ENCODE measurements around the gene MIA2.
A peak's percentile ranks its signal among the peaks of the same experiment; 100 is the strongest.

The MIA2 gene

GRCh38 chr14:39364509-39364908 lies 130.8 kb downstream of the MIA2 start:
- Histone ChIP-seq H3K27me3 (replicated peaks) (no peaks in the 10 kb centered on the region), H3K36me3 (replicated peaks) (no peaks in the 10 kb centered on the region), H3K4me3 (ENCODE audit: low read depth, low read length) (no peak overlapping the region), H3K27ac (no peak overlapping the region)
- TF ChIP-seq CTCF (IDR thresholded peaks at IDR 0.05; ENCODE audit: low read depth, low read length, missing control alignments) = no peak
- no peak for DNase-seq
- in situ Hi-C loops (cut with HindIII; ENCODE audit: low pct_ligation_motif_present, low sequenced_read_pairs) = no loop called here

GRCh38 chr14:39365354-39365753 lies 131.6 kb downstream of the MIA2 start:
- in situ Hi-C loops (cut with HindIII; ENCODE audit: low pct_ligation_motif_present, low sequenced_read_pairs) = no loop called here
- no peaks in the 10 kb centered on the region for H3K36me3 ChIP-seq (replicated peaks)
- H3K4me3 ChIP-seq (ENCODE audit: low read depth, low read length) = no peak overlapping the region
- H3K27ac ChIP-seq = no peak overlapping the region
- no peak for DNase-seq
- no peaks in the 10 kb centered on the region for H3K27me3 ChIP-seq (replicated peaks)
- no peak for TF ChIP-seq CTCF (IDR thresholded peaks at IDR 0.05; ENCODE audit: low read depth, low read length, missing control alignments)

DNA sequence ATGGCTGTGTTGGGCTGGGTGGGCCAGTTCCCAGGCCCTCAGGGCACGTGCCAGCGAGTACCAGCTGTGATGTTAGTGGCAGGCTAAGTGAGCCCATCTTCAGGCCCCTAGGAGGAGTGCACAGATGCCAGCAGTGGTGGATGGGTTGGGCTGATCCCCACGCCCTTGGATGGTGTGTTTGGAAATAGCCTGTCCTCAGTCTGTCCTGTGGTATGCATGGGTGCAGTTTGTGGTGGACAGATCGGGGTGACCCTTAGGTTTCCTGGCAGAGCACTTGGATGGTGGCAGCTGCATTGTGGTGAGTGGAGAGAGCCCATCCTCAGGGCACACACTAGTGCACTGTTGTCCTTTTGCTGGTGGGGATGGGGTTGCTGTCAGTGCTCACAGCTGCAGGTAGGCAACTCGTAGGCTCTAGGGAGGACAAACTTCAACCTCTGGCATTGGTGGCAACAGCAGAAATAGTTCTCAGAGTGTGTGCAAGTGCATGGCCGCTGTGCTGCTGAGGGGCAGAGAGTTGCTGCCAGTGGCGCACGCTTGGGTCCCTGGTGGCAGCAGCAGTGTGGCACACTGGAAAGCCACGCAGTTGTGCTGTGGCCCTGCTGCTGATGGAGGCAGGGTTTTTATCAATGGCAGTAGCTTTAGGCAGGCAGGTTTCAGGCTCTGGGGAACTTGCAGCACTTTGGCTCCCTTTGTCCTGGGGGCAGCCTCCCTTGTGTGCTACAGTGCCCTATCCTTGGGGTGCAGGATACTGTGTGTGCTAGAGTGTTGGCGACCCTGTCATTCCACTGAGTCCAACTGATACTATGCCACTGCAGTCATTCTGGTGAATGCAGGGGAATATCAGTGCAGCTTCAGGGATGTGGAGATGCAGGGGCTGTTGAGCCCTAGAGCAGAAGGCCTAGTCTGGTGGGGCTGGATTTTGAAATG lies 133.0 kb downstream of the MIA2 start:
- no peak overlapping the region for H3K4me3 ChIP-seq (ENCODE audit: low read depth, low read length)
- no peak for TF ChIP-seq CTCF (IDR thresholded peaks at IDR 0.05; ENCODE audit: low read depth, low read length, missing control alignments)
- H3K27me3 ChIP-seq (replicated peaks) = no peaks in the 10 kb centered on the region
- in situ Hi-C loops (cut with HindIII; ENCODE audit: low pct_ligation_motif_present, low sequenced_read_pairs) = no loop called here
- no peak for DNase-seq
- H3K27ac ChIP-seq = no peak overlapping the region
- H3K36me3 ChIP-seq (replicated peaks) = no peaks in the 10 kb centered on the region

GRCh38 chr14:39367387-39367751 lies 133.7 kb downstream of the MIA2 start:
- Histone ChIP-seq H3K4me3 (ENCODE audit: low read depth, low read length) (no peak overlapping the region), H3K27ac (no peak overlapping the region), H3K36me3 (replicated peaks) (no peaks in the 10 kb centered on the region), H3K27me3 (replicated peaks) (no peaks in the 10 kb centered on the region)
- DNase-seq = no peak
- in situ Hi-C loops (cut with HindIII; ENCODE audit: low pct_ligation_motif_present, low sequenced_read_pairs) = no loop called here
- TF ChIP-seq CTCF (IDR thresholded peaks at IDR 0.05; ENCODE audit: low read depth, low read length, missing control alignments) = no peak

GRCh38 chr14:39368261-39368959 lies 134.7 kb downstream of the MIA2 start:
- peak; percentile 72 for TF ChIP-seq CTCF (IDR thresholded peaks at IDR 0.05; ENCODE audit: low read depth, low read length, missing control alignments)
- peak; percentile 57 for DNase-seq
- no peaks in the 10 kb centered on the region for H3K36me3 ChIP-seq (replicated peaks)
- no peaks in the 10 kb centered on the region for H3K27me3 ChIP-seq (replicated peaks)
- no peak overlapping the region for H3K27ac ChIP-seq
- in situ Hi-C loops (cut with HindIII; ENCODE audit: low pct_ligation_motif_present, low sequenced_read_pairs) = no loop called here
- H3K4me3 ChIP-seq (ENCODE audit: low read depth, low read length) = no peak overlapping the region
